HUES48 (cell line): ENCODE measurements around the gene TMEM183A.
"Not testable (repeated sequence)": the region's sequence is repeated elsewhere in the genome, so short reads cannot be mapped to it uniquely, and the experiment has no call there.

Experiments
- H3K27ac ChIP-seq: one replicate; pipeline ENCODE4 v1.7.0; 2013; ENCODE audit warnings: low read depth, low read length, inconsistent platforms
- H3K27me3 ChIP-seq: 2 replicates; pipeline ENCODE4 v1.6.1; 2013; ENCODE audit warnings: mild to moderate bottlenecking, low read length; ENCODE audit not compliant: control insufficient read depth, insufficient read depth
- H3K36me3 ChIP-seq: 2 replicates; pipeline ENCODE4 v1.6.1; 2013; ENCODE audit warnings: low read length; ENCODE audit not compliant: control insufficient read depth, insufficient read depth
- H3K4me1 ChIP-seq: 2 replicates; pipeline ENCODE4 v1.6.1; 2013; ENCODE audit warnings: mild to moderate bottlenecking, low read length; ENCODE audit not compliant: control insufficient read depth, insufficient read depth
- H3K4me3 ChIP-seq: 2 replicates; pipeline ENCODE4 v1.5.1; 2013; ENCODE audit warnings: mild to moderate bottlenecking, low read depth, low read length
- H3K9ac ChIP-seq: 2 replicates; pipeline ENCODE4 v1.6.1; 2013; ENCODE audit warnings: mild to moderate bottlenecking, low read depth, low read length, moderate library complexity
- H3K9me3 ChIP-seq: 2 replicates; pipeline ENCODE4 v1.6.1; 2013; ENCODE audit warnings: low read length; ENCODE audit not compliant: control insufficient read depth, insufficient read depth

Gene TMEM183A

DNA sequence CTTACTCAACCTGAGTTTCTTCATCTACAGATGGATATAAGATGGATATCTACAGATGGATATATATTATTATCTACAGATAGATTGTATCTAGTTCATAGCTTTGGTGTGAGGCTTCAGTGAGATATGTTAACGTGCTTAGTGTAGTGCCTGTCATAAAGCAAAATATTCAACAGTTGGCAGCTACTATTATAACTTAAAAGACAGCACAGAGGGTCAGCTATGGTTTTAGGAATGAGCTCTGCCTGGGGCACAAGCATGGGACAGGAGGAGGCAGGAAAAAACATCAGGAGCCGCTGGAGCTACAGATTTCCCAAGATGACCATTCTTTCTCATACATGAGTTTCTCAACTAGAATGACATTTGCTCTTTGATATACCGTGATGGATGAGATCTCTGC, 38.8 kb upstream of the TMEM183A start:
- Histone ChIP-seq H3K9me3 (no peaks in the 10 kb centered on the region), H3K4me3 (peak overlapping the region; percentile 78), H3K9ac (no peak overlapping the region), H3K36me3 (peaks cover 13% of the 10 kb centered on the region; the same call in 1 of the 2 replicates), H3K27ac (no peak overlapping the region), H3K4me1 (no peaks in the 10 kb centered on the region), H3K27me3 (peaks cover 8% of the 10 kb centered on the region; the same call in 1 of the 2 replicates)

- H3K4me3 ChIP-seq: no peak overlapping the region
- no peak overlapping the region for H3K27ac ChIP-seq
- no peaks in the 10 kb centered on the region for H3K4me1 ChIP-seq
- H3K9me3 ChIP-seq: no peaks in the 10 kb centered on the region
- peaks cover 12% of the 10 kb centered on the region; the same call in 1 of the 2 replicates for H3K36me3 ChIP-seq
- peaks cover 8% of the 10 kb centered on the region; the same call in 1 of the 2 replicates for H3K27me3 ChIP-seq
- H3K9ac ChIP-seq: no peak overlapping the region
Measured at GRCh38 chr1:202968895-202969295, 38.3 kb upstream of the TMEM183A start.

- H3K36me3 ChIP-seq: no peaks in the 10 kb centered on the region
- H3K4me3 ChIP-seq: no peak overlapping the region
- H3K4me1 ChIP-seq: no peaks in the 10 kb centered on the region
Measured at GRCh38 chr1:202972046-202972445, 35.1 kb upstream of the TMEM183A start.

GRCh38 chr1:202974856-202975255, 32.3 kb upstream of the TMEM183A start:
- no peak overlapping the region for H3K9ac ChIP-seq
- no peaks in the 10 kb centered on the region for H3K36me3 ChIP-seq
- H3K4me1 ChIP-seq: peaks cover 4% of the 10 kb centered on the region

More at GRCh38 chr1:202972046-202972445, 35.1 kb upstream of the TMEM183A start:
- H3K27me3 ChIP-seq: peaks cover 10% of the 10 kb centered on the region
- H3K27ac ChIP-seq: no peak overlapping the region
- no peaks in the 10 kb centered on the region for H3K9me3 ChIP-seq
- H3K9ac ChIP-seq: no peak overlapping the region

DNA sequence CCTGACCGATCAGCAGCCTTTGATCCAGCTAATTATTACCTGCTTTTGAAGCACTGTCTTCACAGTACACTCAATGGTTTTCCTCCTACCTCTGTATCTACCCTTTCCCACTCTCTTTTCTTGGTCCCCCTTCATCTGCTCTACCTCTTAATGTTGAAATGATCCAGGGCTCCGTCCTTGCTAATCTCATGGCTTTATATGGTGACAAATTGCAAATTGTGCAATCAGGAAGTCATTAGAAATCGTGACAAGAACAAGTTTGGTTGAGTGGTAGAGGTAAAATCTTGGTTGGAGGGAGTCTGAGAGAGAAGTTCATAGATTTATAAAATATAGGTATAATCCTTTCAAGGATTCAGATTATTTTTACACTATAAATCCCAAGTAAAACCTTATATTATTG, 30.5 kb upstream of the TMEM183A start:
- H3K36me3 ChIP-seq: no peaks in the 10 kb centered on the region
- no peaks in the 10 kb centered on the region for H3K9me3 ChIP-seq
- H3K4me1 ChIP-seq: peaks cover 4% of the 10 kb centered on the region
- no peak overlapping the region for H3K4me3 ChIP-seq
- peaks cover 3% of the 10 kb centered on the region; the same call in 1 of the 2 replicates for H3K27me3 ChIP-seq
- H3K27ac ChIP-seq: no peak overlapping the region
- H3K9ac ChIP-seq: no peak overlapping the region

More at GRCh38 chr1:202974856-202975255, 32.3 kb upstream of the TMEM183A start:
- no peak overlapping the region for H3K27ac ChIP-seq
- H3K9me3 ChIP-seq: no peaks in the 10 kb centered on the region
- no peak overlapping the region for H3K4me3 ChIP-seq
- H3K27me3 ChIP-seq: peaks cover 3% of the 10 kb centered on the region; the same call in 1 of the 2 replicates

- Histone ChIP-seq H3K27me3 (peaks cover 3% of the 10 kb centered on the region; the same call in 1 of the 2 replicates), H3K4me3 (no peak overlapping the region), H3K9ac (no peak overlapping the region), H3K36me3 (no peaks in the 10 kb centered on the region), H3K4me1 (peaks cover 4% of the 10 kb centered on the region), H3K27ac (no peak overlapping the region), H3K9me3 (no peaks in the 10 kb centered on the region)
Measured at GRCh38 chr1:202979459-202979858, 27.7 kb upstream of the TMEM183A start.

DNA sequence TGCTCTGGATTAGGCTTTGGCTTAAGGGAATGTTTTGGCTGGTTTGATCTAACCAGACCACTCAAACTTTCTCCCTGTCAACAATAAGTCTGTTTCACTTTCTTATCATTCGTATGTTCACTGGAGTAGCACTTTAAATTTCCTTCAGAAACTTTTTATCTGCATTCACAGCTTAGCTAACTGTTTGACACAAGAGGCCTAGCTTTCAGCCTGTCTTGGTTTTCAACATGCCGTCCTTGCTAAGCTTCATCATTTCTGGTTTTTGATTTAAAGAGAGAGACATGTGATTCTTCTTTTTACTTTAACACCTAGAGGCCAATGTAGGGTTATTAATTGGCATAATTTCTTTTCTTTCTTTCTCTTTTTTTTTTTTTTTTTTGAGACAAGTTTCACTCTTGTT, 25.2 kb upstream of the TMEM183A start:
- H3K9ac ChIP-seq: no peak overlapping the region
- H3K36me3 ChIP-seq: no peaks in the 10 kb centered on the region
- no peak overlapping the region for H3K4me3 ChIP-seq
- peaks cover 4% of the 10 kb centered on the region for H3K4me1 ChIP-seq
- no peaks in the 10 kb centered on the region for H3K9me3 ChIP-seq
- H3K27ac ChIP-seq: no peak overlapping the region
- no peaks in the 10 kb centered on the region for H3K27me3 ChIP-seq

DNA sequence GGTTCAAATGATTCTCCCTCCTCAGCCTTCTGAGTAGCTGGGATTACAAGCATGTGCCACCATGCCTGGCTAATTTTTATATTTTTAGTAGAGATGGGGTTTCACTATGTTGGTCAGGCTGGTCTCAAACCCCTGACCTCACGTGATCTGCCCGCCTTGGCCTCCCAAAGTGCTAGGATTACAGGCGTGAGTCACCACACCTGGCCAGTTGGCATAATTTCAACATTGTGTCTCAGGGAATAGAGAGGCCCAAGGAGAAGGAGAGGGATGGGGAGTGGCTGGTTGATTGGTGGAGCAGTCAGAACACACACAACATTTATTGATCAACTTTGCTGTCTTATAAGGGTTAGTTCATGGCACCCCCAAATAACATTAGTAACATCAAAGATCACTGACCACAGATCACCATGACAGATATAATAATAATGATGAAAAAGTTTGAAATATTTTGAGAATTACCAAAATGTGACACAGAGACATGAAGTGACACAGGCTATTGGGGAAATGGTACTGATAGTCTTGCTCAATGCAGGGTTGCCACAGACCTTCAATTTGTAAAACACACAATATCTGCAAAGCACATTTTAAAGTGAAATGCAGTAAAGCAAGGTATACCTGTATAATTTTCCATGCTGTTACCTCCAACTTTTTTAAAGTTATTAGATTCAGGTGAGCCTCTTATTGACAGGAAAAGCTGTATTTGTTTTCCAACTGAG, 24.3 kb upstream of the TMEM183A start:
- H3K36me3 ChIP-seq: no peaks in the 10 kb centered on the region
- no peaks in the 10 kb centered on the region for H3K27me3 ChIP-seq
- no peaks in the 10 kb centered on the region for H3K9me3 ChIP-seq
- no peak overlapping the region for H3K4me3 ChIP-seq
- H3K4me1 ChIP-seq: no peaks in the 10 kb centered on the region
- H3K9ac ChIP-seq: no peak overlapping the region
- no peak overlapping the region for H3K27ac ChIP-seq

GRCh38 chr1:202986120-202986519, 21.1 kb upstream of the TMEM183A start:
- not testable (repeated sequence) for H3K4me1 ChIP-seq, H3K4me3 ChIP-seq, H3K27ac ChIP-seq, H3K36me3 ChIP-seq, H3K27me3 ChIP-seq, H3K9me3 ChIP-seq, H3K9ac ChIP-seq

- no peaks in the 10 kb centered on the region for H3K9me3 ChIP-seq
- no peak overlapping the region for H3K4me3 ChIP-seq
- H3K9ac ChIP-seq: no peak overlapping the region
- no peaks in the 10 kb centered on the region for H3K4me1 ChIP-seq
- no peaks in the 10 kb centered on the region for H3K36me3 ChIP-seq
- H3K27me3 ChIP-seq: no peaks in the 10 kb centered on the region
- no peak overlapping the region for H3K27ac ChIP-seq
Measured at GRCh38 chr1:202987255-202987654, 19.9 kb upstream of the TMEM183A start.

DNA sequence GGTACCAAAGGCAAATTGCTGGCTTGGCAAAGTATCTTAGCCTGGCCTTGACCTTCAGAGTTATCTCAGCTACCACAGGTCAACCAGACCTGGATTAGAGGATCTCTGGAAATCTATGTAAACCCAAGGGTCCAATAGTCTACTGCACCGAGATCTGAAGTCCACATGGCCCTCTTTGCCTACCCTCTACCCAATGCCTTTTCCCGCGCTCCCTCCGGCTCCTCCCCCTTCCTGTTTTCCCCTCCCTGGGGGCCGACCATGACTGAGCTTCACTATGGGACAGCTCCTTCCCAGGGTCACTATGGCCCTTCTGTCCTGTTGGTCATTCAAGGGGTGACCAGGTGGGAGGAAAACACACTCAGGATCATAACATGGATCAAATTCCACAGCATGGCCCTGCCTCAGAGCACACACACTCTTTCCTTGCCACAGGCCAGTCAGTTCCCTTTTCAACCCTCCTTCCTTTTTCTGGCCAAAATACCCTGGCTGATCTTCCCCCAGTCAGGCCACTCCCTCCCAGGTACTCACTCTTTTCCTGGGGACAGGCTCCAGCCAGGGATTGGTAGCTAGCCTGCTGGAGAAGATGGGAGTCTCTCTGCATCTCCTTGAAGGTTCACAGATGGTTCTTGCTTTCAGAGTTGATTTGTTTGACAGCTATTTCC, 19.1 kb upstream of the TMEM183A start:
- H3K27me3 ChIP-seq: no peaks in the 10 kb centered on the region
- H3K9ac ChIP-seq: no peak overlapping the region
- H3K36me3 ChIP-seq: no peaks in the 10 kb centered on the region
- no peak overlapping the region for H3K27ac ChIP-seq
- H3K4me3 ChIP-seq: no peak overlapping the region
- no peaks in the 10 kb centered on the region for H3K4me1 ChIP-seq
- H3K9me3 ChIP-seq: no peaks in the 10 kb centered on the region
